ENCODE measurements around the gene OR6V1.

DNA sequence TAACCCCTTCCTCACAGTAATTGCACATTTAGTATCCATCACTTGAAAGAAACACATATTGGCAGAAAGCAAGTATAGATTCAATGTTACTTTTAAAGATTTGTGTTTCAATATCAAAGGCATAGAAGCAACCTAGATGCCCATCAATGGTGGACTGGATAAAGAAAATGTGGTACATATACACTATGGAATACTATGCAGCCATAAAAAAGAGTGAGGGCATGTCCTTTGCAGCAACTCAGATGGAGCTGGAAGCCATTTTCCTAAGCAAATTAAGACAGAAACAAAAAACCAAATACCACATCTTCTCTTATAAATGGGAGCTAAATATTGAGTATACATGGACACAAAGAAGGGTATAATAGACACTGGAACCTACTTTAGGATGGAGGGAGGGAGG, 3.6 kb downstream of the OR6V1 start:
- TF ChIP-seq ZNF274 (IDR thresholded peaks at IDR 0.05; ENCODE audit: low read depth, low read length) (no peak), YY1 (IDR thresholded peaks at IDR 0.05; ENCODE audit: insufficient read depth, insufficient read length) (no peak)

Measured in NT2/D1 (cell line).